Fibroblast of lung (primary cell): ENCODE measurements around the gene HOXC6. TPM values are rescaled to one million over a fixed set of nuclear protein-coding genes. Genes with fewer than 3 reads are reported as not detected.
"Not testable (repeated sequence)": the region's sequence is repeated elsewhere in the genome, so short reads cannot be mapped to it uniquely, and the experiment has no call there.

Source experiments
- DNase-seq, 2 donors: peaks; one replicate each; pipeline versions ENCODE4 v3.0.0 to v3.0.0-alpha.2; 2010; ENCODE audit warnings: low read depth in 2 of 2
- H2AFZ ChIP-seq: 2 replicates; pipeline ENCODE4 v1.5.1; 2012; ENCODE audit warnings: low read length, control low read depth, inconsistent platforms
- H3K27ac ChIP-seq: 2 replicates; pipeline ENCODE4 v1.5.1; 2011; ENCODE audit warnings: low read length, control low read depth; ENCODE audit not compliant: insufficient read depth
- H3K27me3 ChIP-seq: 2 replicates; pipeline ENCODE4 v1.5.1; 2011; ENCODE audit warnings: mild to moderate bottlenecking, low read length; ENCODE audit not compliant: control insufficient read depth, insufficient read depth
- H3K36me3 ChIP-seq: 2 replicates; pipeline ENCODE4 v1.5.1; 2011; ENCODE audit warnings: low read length; ENCODE audit not compliant: control insufficient read depth, insufficient read depth
- H3K4me1 ChIP-seq: 2 replicates; pipeline ENCODE4 v1.5.1; 2011; ENCODE audit warnings: low read length; ENCODE audit not compliant: control insufficient read depth, insufficient read depth; ENCODE audit errors: extremely low read depth
- H3K4me2 ChIP-seq: 2 replicates; pipeline ENCODE4 v1.5.1; 2011; ENCODE audit warnings: low read length, control low read depth; ENCODE audit not compliant: insufficient read depth; ENCODE audit errors: extremely low read depth
- H3K4me3 ChIP-seq, 4 experiments: fragments of 200-600 bp in 1 of 4; sonication (generic) in 1 of 4; replicated peaks in 1 of 4; 2 replicates each; pipeline ENCODE4 v1.5.1; 2011 to 2016; ENCODE audit warnings: low read length in 4 of 4, low read depth in 3 of 4, mild to moderate bottlenecking in 3 of 4, control low read depth in 2 of 4, inconsistent platforms in 1 of 4, mixed read lengths in 1 of 4; ENCODE audit not compliant: insufficient read depth in 1 of 4; ENCODE audit errors: control extremely low read depth in 1 of 4
- H3K79me2 ChIP-seq: 2 replicates; pipeline ENCODE4 v1.5.1; 2012; ENCODE audit warnings: mild to moderate bottlenecking, low read length, inconsistent platforms; ENCODE audit not compliant: control insufficient read depth, insufficient read depth
- H3K9ac ChIP-seq: 2 replicates; pipeline ENCODE4 v1.5.1; 2011; ENCODE audit warnings: mild to moderate bottlenecking, low read length, control low read depth; ENCODE audit not compliant: insufficient read depth
- H3K9me3 ChIP-seq: 2 replicates; pipeline ENCODE4 v1.5.1; 2012; ENCODE audit warnings: low read depth, low read length; ENCODE audit not compliant: control insufficient read depth, insufficient read depth
- H4K20me1 ChIP-seq: 2 replicates; pipeline ENCODE4 v1.5.1; 2011; ENCODE audit warnings: low read length; ENCODE audit not compliant: control insufficient read depth, insufficient read depth; ENCODE audit errors: extremely low read depth
- CTCF ChIP-seq, 2 donors: IDR thresholded peaks in 1 of 2; conservative IDR thresholded peaks in 1 of 2; 1 replicate in 1 of 2; 2 replicates in 1 of 2; pipeline ENCODE4 v1.5.1; 2011 to 2012; ENCODE audit warnings: low read length in 2 of 2, control low read depth in 1 of 2, inconsistent platforms in 1 of 2, low read depth in 1 of 2, mild to moderate bottlenecking in 1 of 2
- EZH2 ChIP-seq: IDR thresholded peaks from 2 replicates; pipeline ENCODE4 v1.5.1; 2012; ENCODE audit warnings: low read length, control low read depth, mild to moderate bottlenecking; ENCODE audit errors: missing control alignments
- polyA plus RNA-seq, 2 donors: library from polyadenylated mRNA; depleted of rRNA in 1 of 2; stranded (reverse) in 1 of 2; unstranded in 1 of 2; fragments of >200 nt; gene quantifications; 2 replicates each; pipeline ENCODE4 v1.2.1, GENCODE V29; 2011 to 2012; ENCODE audit warnings: missing spikeins in 1 of 2
- total RNA-seq: library from RNA; depleted of rRNA; stranded (reverse); fragments of >200 nt; gene quantifications from 2 replicates; pipeline ENCODE4 v1.2.1, GENCODE V29; 2014

The HOXC6 gene
- total and polyA plus RNA-seq, 2 donors (not counting 1 experiment from before 2014, with no cell fraction given), result 0.17 to 0.52 TPM

- no peaks in the 10 kb centered on the region for H4K20me1 ChIP-seq
- TF ChIP-seq EZH2 (no peak), CTCF (conservative IDR thresholded peaks at IDR 0.05 in 1 of 2, IDR thresholded peaks at IDR 0.05 in 1 of 2; ENCODE audit: low read depth in 1 of 2, low read length in 2 of 2) (no peak)
- no peaks in the 10 kb centered on the region for H3K36me3 ChIP-seq
- no peaks in the 10 kb centered on the region for H3K79me2 ChIP-seq
- H3K9ac ChIP-seq, result no peak overlapping the region
- H3K4me2 ChIP-seq, result no peak overlapping the region
- no peaks in the 10 kb centered on the region for H3K4me1 ChIP-seq
- H2AFZ ChIP-seq, result no peak overlapping the region
- no peak overlapping the region for H3K27ac ChIP-seq
- H3K27me3 ChIP-seq, result no peaks in the 10 kb centered on the region
- no peak for DNase-seq
- no peaks in the 10 kb centered on the region for H3K9me3 ChIP-seq
- H3K4me3 ChIP-seq, result no peak overlapping the region
Observed at GRCh38 chr12:54075409-54075808, 47.2 kb downstream of the HOXC6 start.

GRCh38 chr12:54075974-54076373 is 47.7 kb downstream of the HOXC6 start:
- Histone ChIP-seq H3K27ac (no peak overlapping the region), H3K36me3 (no peaks in the 10 kb centered on the region), H2AFZ (no peak overlapping the region), H3K4me1 (no peaks in the 10 kb centered on the region), H3K4me3 (no peak overlapping the region), H4K20me1 (no peaks in the 10 kb centered on the region), H3K9me3 (no peaks in the 10 kb centered on the region), H3K9ac (no peak overlapping the region), H3K4me2 (no peak overlapping the region), H3K27me3 (no peaks in the 10 kb centered on the region), H3K79me2 (no peaks in the 10 kb centered on the region)
- no peak for DNase-seq
- TF ChIP-seq EZH2, result no peak
- TF ChIP-seq CTCF (conservative IDR thresholded peaks at IDR 0.05 in 1 of 2, IDR thresholded peaks at IDR 0.05 in 1 of 2; ENCODE audit: low read depth in 1 of 2, low read length in 2 of 2), result no peak

GRCh38 chr12:54077843-54078242 is 49.6 kb downstream of the HOXC6 start:
- not testable (repeated sequence) for H3K36me3 ChIP-seq, H3K27me3 ChIP-seq, H3K79me2 ChIP-seq, H3K9ac ChIP-seq, H3K9me3 ChIP-seq, H3K4me1 ChIP-seq, H3K27ac ChIP-seq, H4K20me1 ChIP-seq, DNase-seq, H3K4me3 ChIP-seq, H2AFZ ChIP-seq, H3K4me2 ChIP-seq

- H3K27me3 ChIP-seq, H3K4me1 ChIP-seq, H3K79me2 ChIP-seq, H3K27ac ChIP-seq, H3K36me3 ChIP-seq, DNase-seq, H3K4me3 ChIP-seq, H3K9ac ChIP-seq, H3K9me3 ChIP-seq, H4K20me1 ChIP-seq, H3K4me2 ChIP-seq, H2AFZ ChIP-seq: not testable (repeated sequence)
Observed at GRCh38 chr12:54079115-54079514, 50.9 kb downstream of the HOXC6 start.

Other genes starting within 250 kb of the HOXC6 start
- gene HOXC13, start 89.6 kb upstream of the HOXC6 start, total RNA-seq, result not detected in 2 replicates
- not detected in 2 replicates for gene HOXC13, start 89.6 kb upstream of the HOXC6 start, polyA plus RNA-seq
- not detected in 2 replicates for gene HOXC12, start 73.5 kb upstream of the HOXC6 start, total RNA-seq
- not detected in 2 replicates for gene HOXC12, start 73.5 kb upstream of the HOXC6 start, polyA plus RNA-seq
- not detected in 2 replicates for gene HOXC11, start 55.3 kb upstream of the HOXC6 start, total RNA-seq
- not detected in 2 replicates for gene HOXC11, start 55.3 kb upstream of the HOXC6 start, polyA plus RNA-seq
- not detected in 2 replicates for gene HOTAIR, start 53.5 kb upstream of the HOXC6 start, total RNA-seq
- gene HOTAIR, start 53.5 kb upstream of the HOXC6 start, polyA plus RNA-seq, result not detected in 2 replicates
- gene HOXC10, start 43.3 kb upstream of the HOXC6 start, total RNA-seq, result not detected in 2 replicates
- gene HOXC10, start 43.3 kb upstream of the HOXC6 start, polyA plus RNA-seq, result 0.06 TPM in 1 of 2 replicates, not detected in the other
- gene HOXC9, start 28.3 kb upstream of the HOXC6 start, total RNA-seq, result 0.26 TPM in 1 of 2 replicates, not detected in the other
- gene HOXC9, start 28.3 kb upstream of the HOXC6 start, polyA plus RNA-seq, result 0.21 and 0.24 TPM in 2 replicates
- under 0.01 TPM in 1 of 2 replicates, not detected in the other for gene HOXC8, start 19.5 kb upstream of the HOXC6 start, total RNA-seq
- gene HOXC8, start 19.5 kb upstream of the HOXC6 start, polyA plus RNA-seq, result 0.49 and 2.1 TPM in 2 replicates
- under 0.01 TPM in 1 of 2 replicates, not detected in the other for gene HOXC5, start 4.6 kb downstream of the HOXC6 start, total RNA-seq
- 0.07 and 0.40 TPM in 2 replicates for gene HOXC5, start 4.6 kb downstream of the HOXC6 start, polyA plus RNA-seq
- gene HOXC4, start 25.4 kb downstream of the HOXC6 start, total RNA-seq, result 0.17 and 0.26 TPM in 2 replicates
- gene HOXC4, start 25.4 kb downstream of the HOXC6 start, polyA plus RNA-seq, result 0.17 and 0.98 TPM in 2 replicates
- 24.1 and 34.7 TPM in 2 replicates for gene SMUG1, start 160.5 kb downstream of the HOXC6 start, total RNA-seq
- 22.5 and 23.7 TPM in 2 replicates for gene SMUG1, start 160.5 kb downstream of the HOXC6 start, polyA plus RNA-seq